HG02943 (cell line): Measurements from ENCODE around the gene THAP3.

Experiments used
- ATAC-seq: cut with Tn5 transposase; IDR thresholded peaks from one replicate; pipeline ENCODE4 v1.9.1; 2021; ENCODE audit warnings: mild to moderate bottlenecking, low read depth, moderate library complexity; ENCODE audit not compliant: unreplicated experiment

The THAP3 gene

DNA sequence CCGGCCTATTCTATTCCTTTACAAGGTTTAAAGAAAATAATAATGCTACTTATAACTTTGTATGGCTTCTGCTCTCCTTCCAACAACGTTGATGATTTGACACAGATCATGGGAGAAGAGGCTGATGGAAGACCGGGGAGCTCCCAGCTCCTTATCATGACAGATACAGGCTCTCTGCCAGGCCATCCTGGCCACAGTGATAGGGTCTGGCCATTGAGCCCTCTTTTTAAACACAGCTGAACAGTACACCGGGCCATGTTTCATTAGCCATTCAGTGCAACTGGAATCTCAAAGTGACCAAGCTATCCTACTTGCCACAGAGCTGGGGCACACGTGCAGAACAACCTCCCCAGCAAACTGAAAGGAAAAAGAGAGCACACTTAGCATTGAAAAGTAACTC is 42.0 kb downstream of the THAP3 start:
- no peak for ATAC-seq

DNA sequence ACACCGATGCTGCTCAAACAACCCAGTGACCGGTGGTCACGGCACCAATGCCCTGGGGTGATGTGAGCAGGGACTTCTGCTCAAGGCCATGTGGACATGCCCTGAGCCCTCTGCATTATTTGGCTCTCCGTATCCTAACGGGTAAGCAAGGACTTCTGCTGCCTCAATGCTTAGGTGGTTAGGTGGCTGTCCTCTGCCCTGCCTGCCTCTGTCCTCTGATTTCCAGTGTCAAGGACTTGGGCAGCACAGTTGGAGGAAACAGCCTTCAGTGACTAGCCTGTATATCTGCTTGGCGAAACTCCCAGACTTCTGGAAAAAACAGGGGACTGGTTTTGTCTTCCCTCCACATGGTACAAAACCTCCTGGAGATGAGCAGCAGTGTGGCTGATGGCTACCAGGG is 42.5 kb downstream of the THAP3 start:
- ATAC-seq = no peak

DNA sequence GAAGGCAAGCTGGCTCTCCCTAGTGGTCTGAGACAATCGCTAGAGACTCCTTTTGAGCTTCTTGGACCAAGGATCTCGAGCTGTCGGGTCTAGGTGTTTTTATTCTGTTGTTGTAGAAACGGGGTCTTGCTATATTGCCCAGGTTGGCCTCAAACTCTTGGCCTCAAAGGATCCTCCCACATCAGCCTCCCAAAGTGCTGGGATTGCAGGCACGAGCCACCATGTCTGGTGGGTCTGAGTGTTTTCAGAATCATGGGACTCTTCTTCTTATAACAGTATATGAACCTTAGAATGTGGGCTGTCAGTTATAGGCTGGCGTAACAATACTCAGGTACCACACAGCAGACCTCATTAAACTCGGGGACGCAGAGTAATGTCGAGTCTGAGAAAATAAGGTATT is 43.8 kb downstream of the THAP3 start:
- no peak for ATAC-seq

DNA sequence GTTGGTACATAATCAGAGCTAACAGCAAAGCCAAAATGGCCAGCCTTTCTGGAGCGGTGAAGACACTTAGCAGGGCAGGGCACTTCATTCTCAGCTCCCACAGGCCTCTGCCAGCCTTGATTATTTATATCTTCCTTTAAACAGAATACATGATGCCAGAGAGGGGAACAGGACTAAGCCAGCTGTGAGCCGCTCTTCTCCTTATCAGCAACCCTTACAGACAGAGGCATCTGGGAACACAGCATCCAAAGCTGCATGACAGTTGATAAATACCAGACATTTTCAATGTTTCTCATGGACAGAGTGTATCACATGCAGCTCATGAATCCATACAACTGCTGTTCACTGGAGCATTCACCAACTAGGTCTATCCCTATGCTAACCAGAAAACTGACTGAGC is 47.9 kb downstream of the THAP3 start:
- ATAC-seq = no peak

DNA sequence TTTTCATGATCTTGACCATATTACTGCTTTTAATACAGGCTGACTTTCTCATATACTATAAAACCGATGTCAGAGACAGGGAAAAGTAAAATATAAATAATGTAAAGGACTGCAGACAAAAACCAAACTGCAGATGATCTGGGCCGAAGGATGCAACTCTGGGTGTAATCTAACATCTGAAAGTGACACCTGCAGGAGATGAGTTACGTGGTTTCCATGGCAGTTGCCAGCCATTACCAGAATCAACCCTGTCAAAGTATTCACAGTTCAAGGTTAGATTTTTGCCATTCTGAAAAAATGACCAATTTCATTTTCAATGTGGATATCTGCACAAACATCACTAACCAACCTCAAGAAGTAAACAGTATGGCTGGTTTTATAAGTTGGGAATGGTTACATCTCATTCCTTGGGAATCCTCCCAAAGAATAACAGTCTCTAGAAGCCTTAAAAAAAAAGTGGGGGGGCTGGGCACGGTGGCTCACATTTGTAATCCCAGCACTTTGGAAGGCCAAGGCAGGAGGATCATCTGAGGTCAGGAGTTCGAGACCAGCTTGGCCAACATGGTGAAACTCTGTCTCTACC is 49.2 kb downstream of the THAP3 start:
- no peak for ATAC-seq

DNA sequence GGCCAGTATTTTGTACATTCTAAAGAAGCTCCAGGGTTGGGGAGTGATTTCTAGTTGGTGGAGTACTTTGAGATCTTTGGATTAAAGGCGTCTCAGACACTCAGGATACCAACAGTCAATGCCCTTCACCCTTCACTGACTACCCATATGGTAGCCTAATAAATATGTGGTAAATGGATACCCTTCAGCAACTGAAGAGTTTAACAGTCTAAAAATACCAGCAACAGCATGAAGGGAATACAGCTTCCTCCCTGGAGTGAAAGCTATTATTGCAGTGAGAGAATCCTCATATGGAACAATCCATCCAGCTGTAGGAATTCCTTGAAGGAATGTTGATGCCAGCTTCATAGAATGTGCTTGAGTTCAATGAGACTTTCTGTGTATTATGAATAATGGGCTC is 50.1 kb downstream of the THAP3 start:
- ATAC-seq = no peak

DNA sequence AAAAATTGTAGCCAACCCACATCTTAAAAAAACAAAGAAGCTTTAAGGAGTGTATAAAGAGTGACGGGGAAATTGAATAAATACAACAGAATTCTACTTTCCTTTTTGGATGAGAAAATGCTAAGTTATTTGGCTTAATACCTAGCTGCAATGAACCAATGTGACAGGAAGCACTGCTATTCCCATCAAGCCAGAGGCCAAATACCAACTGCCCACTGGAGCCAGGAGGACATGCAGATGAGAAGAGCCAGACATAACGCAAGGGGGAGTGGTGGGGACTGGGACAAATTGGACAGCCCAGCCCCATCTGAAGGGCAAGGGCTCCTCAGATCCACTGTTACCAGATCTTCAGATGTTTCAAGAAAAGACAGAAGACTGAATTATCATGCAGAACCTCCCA is 51.3 kb downstream of the THAP3 start:
- ATAC-seq = no peak
